Peyer's patch (tissue), 4 donors: ENCODE measurements around the gene MTFR1L.

ENCODE experiments used
- CTCF ChIP-seq, 6 experiments: fragments of 450-650 bp in 4 of 6; fragments of 200-600 bp in 2 of 6; sonication (generic) in 1 of 6; IDR thresholded peaks; one replicate each; pipeline ENCODE4 v1.5.1; 2017 to 2019; ENCODE audit warnings: antibody characterized with exemption in 6 of 6, mild to moderate bottlenecking in 3 of 6, moderate library complexity in 1 of 6
- POLR2A ChIP-seq, 2 donors: fragments of 450-650 bp; IDR thresholded peaks; one replicate each; pipeline ENCODE4 v1.5.1; 2017; ENCODE audit warnings: antibody characterized with exemption in 2 of 2, mild to moderate bottlenecking in 2 of 2, moderate library complexity in 2 of 2

GRCh38 chr1:25772692-25773245 lies 47.0 kb upstream of the MTFR1L start:
- TF ChIP-seq CTCF (IDR thresholded peaks at IDR 0.05) (no peak), POLR2A (IDR thresholded peaks at IDR 0.05) (no peak)
